Testis (tissue), 3 donors: ENCODE results near the gene ANKRD12. TPM values are rescaled to one million over a fixed set of nuclear protein-coding genes. Genes with fewer than 3 reads are reported as not detected.

Experiments used
- DNase-seq: peaks from one replicate; pipeline ENCODE4 v3.0.0-alpha.2; 2019
- H3K27ac ChIP-seq, 2 donors: fragments of 200-600 bp; sonication (generic); one replicate each; pipeline ENCODE4 v1.5.1; 2019
- H3K27me3 ChIP-seq: fragments of 200-600 bp; sonication (generic); one replicate; pipeline ENCODE4 v1.5.1; 2019
- H3K36me3 ChIP-seq: fragments of 200-600 bp; sonication (generic); one replicate; pipeline ENCODE4 v1.5.1; 2017; ENCODE audit warnings: low read depth; ENCODE audit errors: missing control alignments
- H3K4me1 ChIP-seq: fragments of 200-600 bp; sonication (generic); one replicate; pipeline ENCODE4 v1.5.1; 2019
- H3K4me3 ChIP-seq, 2 donors: fragments of 200-600 bp; sonication (generic); one replicate each; pipeline ENCODE4 v1.5.1; 2017 to 2019
- H3K9me3 ChIP-seq: fragments of 200-600 bp; sonication (generic); one replicate; pipeline ENCODE4 v1.5.1; 2017
- CTCF ChIP-seq, 3 experiments: fragments of 450-650 bp in 2 of 3; fragments of 200-600 bp in 1 of 3; sonication (generic) in 1 of 3; IDR thresholded peaks; one replicate each; pipeline ENCODE4 v1.5.1; 2016 to 2019; ENCODE audit warnings: antibody characterized with exemption in 3 of 3, mild to moderate bottlenecking in 2 of 3, moderate library complexity in 1 of 3
- POLR2A ChIP-seq: fragments of 450-650 bp; IDR thresholded peaks from one replicate; pipeline ENCODE4 v1.6.1; 2017; ENCODE audit warnings: antibody characterized with exemption, mild to moderate bottlenecking, moderate library complexity
- WGBS, 2 donors: methylation state at CpG; one replicate each; pipeline ENCODE4 v1.1.5; 2018; 5-methylcytosine and 5-hydroxymethylcytosine counted together
- intact Hi-C: fragments of 100-400 bp; cut with DNase I; formaldehyde crosslinking; loops from one replicate; pipeline ENCODE4 v1.15.1; 2023; ENCODE audit warnings: low total_unique reads
- polyA plus RNA-seq: library from polyadenylated mRNA; stranded (reverse); fragments of 350-450 nt; fragmentation: Illumina TruSeq; extraction: RNeasy Lipid Tissue Mini Kit (QIAGEN cat#74804); gene quantifications from one replicate; pipeline ENCODE4 v1.2.3, GENCODE V29; 2014; ENCODE audit warnings: low read depth, low replicate concordance; ENCODE audit not compliant: insufficient read depth
- total RNA-seq, 2 donors: library from RNA; depleted of rRNA; stranded (reverse); fragments of >200 nt; gene quantifications; one replicate each; pipeline ENCODE4 v1.2.3, GENCODE V29; 2016

ANKRD12 gene
- total and polyA plus RNA-seq, 3 donors from 2014 or later: 4.5 to 59.7 (median 58.5) TPM

DNA sequence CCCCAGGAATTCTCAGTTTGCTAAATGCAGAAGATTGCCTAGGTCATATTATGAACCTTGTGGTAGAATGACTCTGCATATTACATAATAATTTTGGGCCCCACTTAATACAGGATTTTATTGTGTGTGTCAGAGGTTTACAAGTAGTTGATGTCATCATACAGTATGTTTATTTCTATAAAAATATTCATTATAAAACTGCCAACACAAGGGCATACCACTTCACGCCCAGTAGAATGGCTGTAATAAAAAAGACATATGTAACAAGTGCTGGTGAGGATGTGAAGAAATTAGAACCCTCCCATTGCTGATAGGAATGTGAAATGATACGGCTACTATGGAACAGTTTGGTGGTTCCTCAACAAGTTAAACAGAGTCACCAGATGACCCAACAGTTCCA, 136.6 kb downstream of the ANKRD12 start:
- H3K27me3 ChIP-seq: no peaks in the 10 kb centered on the region
- no peak overlapping the region for H3K4me3 ChIP-seq
- 91 to 93% methylated on average over 2 of the region's 2 CpGs for WGBS, 2 donors
- no peak for DNase-seq
- intact Hi-C loops: no loop called here
- TF ChIP-seq CTCF (IDR thresholded peaks at IDR 0.05): no peak
- no peak for TF ChIP-seq POLR2A
- H3K36me3 ChIP-seq: no peaks in the 10 kb centered on the region
- no peak overlapping the region for H3K27ac ChIP-seq
- no peaks in the 10 kb centered on the region for H3K9me3 ChIP-seq
- no peaks in the 10 kb centered on the region for H3K4me1 ChIP-seq

- WGBS, 2 donors: 100% methylated on average over 1 of the region's 1 CpG
- no peak for DNase-seq
- Histone ChIP-seq H3K4me1 (no peaks in the 10 kb centered on the region), H3K27ac (no peak overlapping the region), H3K36me3 (no peaks in the 10 kb centered on the region), H3K27me3 (no peaks in the 10 kb centered on the region), H3K9me3 (no peaks in the 10 kb centered on the region), H3K4me3 (no peak overlapping the region)
- intact Hi-C loops: no loop called here
- TF ChIP-seq POLR2A (no peak), CTCF (IDR thresholded peaks at IDR 0.05) (no peak)
These were observed 139.3 kb downstream of the ANKRD12 start for GRCh38 chr18:9275890-9276289.

- Histone ChIP-seq H3K27me3 (no peaks in the 10 kb centered on the region), H3K4me1 (no peaks in the 10 kb centered on the region), H3K9me3 (no peaks in the 10 kb centered on the region), H3K36me3 (no peaks in the 10 kb centered on the region), H3K27ac (no peak overlapping the region), H3K4me3 (no peak overlapping the region)
- 93 to 97% methylated on average over 1 of the region's 1 CpG for WGBS, 2 donors
- DNase-seq: no peak
- intact Hi-C loops: no loop called here
- TF ChIP-seq CTCF (IDR thresholded peaks at IDR 0.05): no peak
- no peak for TF ChIP-seq POLR2A
These were observed 141.4 kb downstream of the ANKRD12 start for GRCh38 chr18:9278028-9278427.

DNA sequence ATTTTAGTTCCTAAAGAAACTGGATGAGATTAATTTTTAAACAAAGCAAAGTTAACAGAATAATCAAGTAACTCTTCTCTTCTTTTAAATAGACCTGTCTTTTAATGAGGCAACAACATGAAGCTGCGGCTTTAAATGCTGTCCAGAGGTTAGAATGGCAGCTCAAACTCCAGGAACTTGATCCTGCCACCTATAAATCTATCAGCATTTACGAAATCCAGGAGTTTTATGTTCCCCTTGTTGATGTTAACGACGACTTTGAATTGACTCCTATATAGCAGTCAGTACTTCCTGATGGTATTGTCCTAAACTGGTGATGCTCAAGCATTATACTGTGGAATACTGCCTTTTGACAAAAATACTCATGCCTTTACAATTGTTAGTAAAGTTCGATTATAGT, 144.3 kb downstream of the ANKRD12 start:
- TF ChIP-seq POLR2A: no peak
- no peak for TF ChIP-seq CTCF (IDR thresholded peaks at IDR 0.05)
- intact Hi-C loops: no loop called here
- WGBS, 2 donors: 59 to 68% methylated on average over 5 of the region's 5 CpGs
- Histone ChIP-seq H3K27ac (no peak overlapping the region), H3K4me1 (no peaks in the 10 kb centered on the region), H3K36me3 (no peaks in the 10 kb centered on the region), H3K4me3 (no peak overlapping the region), H3K9me3 (no peaks in the 10 kb centered on the region), H3K27me3 (no peaks in the 10 kb centered on the region)
- DNase-seq: no peak

DNA sequence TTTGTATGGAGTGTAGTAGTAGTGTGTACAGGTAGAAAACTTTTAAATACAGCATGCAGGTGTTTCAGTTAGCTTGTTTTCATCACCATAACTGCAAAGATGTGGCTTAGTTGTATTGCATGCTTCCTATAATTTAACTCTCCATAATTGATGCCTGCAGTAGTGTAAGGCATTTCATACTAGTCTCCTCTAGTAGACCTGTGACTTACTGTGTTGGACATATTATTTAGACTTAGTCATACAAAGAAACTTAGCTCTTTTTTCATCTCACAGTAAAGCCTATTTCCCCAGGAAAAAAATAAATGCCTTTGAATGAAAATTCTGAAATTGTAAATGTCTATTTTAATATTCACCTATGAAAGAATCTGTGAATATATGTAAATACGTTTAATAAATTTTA, 145.2 kb downstream of the ANKRD12 start:
- Histone ChIP-seq H3K27me3 (no peaks in the 10 kb centered on the region), H3K27ac (no peak overlapping the region), H3K9me3 (no peaks in the 10 kb centered on the region), H3K4me1 (no peaks in the 10 kb centered on the region), H3K4me3 (no peak overlapping the region), H3K36me3 (no peaks in the 10 kb centered on the region)
- TF ChIP-seq CTCF (IDR thresholded peaks at IDR 0.05) (no peak), POLR2A (no peak)
- WGBS, 2 donors: 91 to 94% methylated on average over 1 of the region's 1 CpG
- intact Hi-C loops: no loop called here
- DNase-seq: no peak
